IPS-20b (cell line): Measurements from ENCODE around the gene TUBA3C.

Experiments
- H3K27ac ChIP-seq: one replicate; pipeline ENCODE4 v1.5.1; 2013; ENCODE audit warnings: low read length
- H3K27me3 ChIP-seq: 2 replicates; pipeline ENCODE4 v1.6.1; 2013; ENCODE audit warnings: mild to moderate bottlenecking, low read length, inconsistent platforms; ENCODE audit not compliant: insufficient read depth
- H3K36me3 ChIP-seq: 2 replicates; pipeline ENCODE4 v1.6.1; 2013; ENCODE audit warnings: low read depth, mild to moderate bottlenecking, inconsistent platforms, low read length, moderate library complexity; ENCODE audit not compliant: insufficient read depth
- H3K4me1 ChIP-seq: 2 replicates; pipeline ENCODE4 v1.6.1; 2013; ENCODE audit warnings: mild to moderate bottlenecking, control low read depth, inconsistent platforms, low read length, moderate library complexity; ENCODE audit not compliant: insufficient read depth
- H3K4me3 ChIP-seq: 2 replicates; pipeline ENCODE4 v1.5.1; 2013; ENCODE audit warnings: mild to moderate bottlenecking, low read length, inconsistent platforms
- H3K9ac ChIP-seq: 2 replicates; pipeline ENCODE4 v1.6.1; 2013; ENCODE audit warnings: low read depth, mild to moderate bottlenecking, inconsistent platforms, low read length, moderate library complexity
- H3K9me3 ChIP-seq: 2 replicates; pipeline ENCODE4 v1.6.1; 2013; ENCODE audit warnings: mild to moderate bottlenecking, low read depth, low read length, inconsistent platforms; ENCODE audit not compliant: insufficient read depth

Gene TUBA3C

DNA sequence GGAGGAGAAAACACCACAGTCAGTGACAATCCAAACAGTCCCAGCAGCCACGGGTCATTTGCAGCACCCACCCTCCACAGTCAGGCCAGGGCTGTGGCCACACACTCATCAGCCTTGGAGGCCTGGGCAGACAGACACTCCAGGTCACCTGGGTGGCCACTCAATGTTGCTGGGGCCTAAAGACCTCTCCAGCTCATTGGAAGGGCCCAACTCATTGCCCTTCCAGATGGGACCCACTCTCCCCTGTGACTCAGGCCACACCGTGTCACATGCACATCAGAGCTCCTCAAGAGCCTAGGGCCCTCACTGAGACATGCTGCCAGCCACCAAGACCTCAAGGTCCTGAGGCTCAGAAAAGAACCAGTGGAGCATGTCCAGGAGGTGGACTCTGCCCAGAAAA is 22.4 kb downstream of the TUBA3C start:
- Histone ChIP-seq H3K36me3 (no peaks in the 10 kb centered on the region), H3K4me3 (no peak overlapping the region), H3K9ac (no peak overlapping the region), H3K27ac (no peak overlapping the region), H3K4me1 (no peaks in the 10 kb centered on the region), H3K27me3 (no peaks in the 10 kb centered on the region), H3K9me3 (peaks cover 93% of the 10 kb centered on the region)

DNA sequence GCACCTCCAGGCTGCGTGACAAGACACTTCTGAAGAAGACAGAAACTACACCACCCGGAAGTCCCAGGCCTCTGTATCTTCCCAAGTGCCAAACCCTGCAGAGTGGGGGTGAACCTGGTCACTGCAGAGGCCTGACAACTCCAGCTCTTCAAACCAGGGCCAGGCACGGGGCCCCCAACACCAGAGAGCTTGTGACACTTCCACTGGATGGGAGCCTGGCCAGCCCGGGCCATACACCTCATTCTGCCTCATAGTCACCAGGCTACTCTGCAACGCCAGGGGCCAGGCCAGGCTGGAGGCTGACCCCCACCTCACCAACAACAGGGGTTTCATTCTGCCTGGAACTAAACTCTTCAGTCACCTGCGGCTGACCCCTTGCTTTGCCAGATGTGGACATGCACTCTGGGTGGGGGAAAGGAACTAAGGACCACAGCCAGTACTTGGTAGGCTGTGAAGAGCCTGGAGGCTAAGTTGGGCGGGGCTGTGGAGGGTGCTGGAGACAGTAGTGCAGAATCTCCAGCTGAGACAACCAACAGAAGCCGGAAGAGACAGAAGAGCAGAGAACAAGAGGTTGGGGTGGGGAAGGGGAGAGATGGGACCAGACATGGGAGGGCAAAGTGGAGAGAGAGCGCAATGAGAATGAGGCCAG is 23.0 kb downstream of the TUBA3C start:
- no peak overlapping the region for H3K27ac ChIP-seq
- H3K9me3 ChIP-seq, result peaks cover 93% of the 10 kb centered on the region
- no peak overlapping the region for H3K4me3 ChIP-seq
- no peaks in the 10 kb centered on the region for H3K27me3 ChIP-seq
- H3K36me3 ChIP-seq, result no peaks in the 10 kb centered on the region
- H3K9ac ChIP-seq, result no peak overlapping the region
- no peaks in the 10 kb centered on the region for H3K4me1 ChIP-seq

DNA sequence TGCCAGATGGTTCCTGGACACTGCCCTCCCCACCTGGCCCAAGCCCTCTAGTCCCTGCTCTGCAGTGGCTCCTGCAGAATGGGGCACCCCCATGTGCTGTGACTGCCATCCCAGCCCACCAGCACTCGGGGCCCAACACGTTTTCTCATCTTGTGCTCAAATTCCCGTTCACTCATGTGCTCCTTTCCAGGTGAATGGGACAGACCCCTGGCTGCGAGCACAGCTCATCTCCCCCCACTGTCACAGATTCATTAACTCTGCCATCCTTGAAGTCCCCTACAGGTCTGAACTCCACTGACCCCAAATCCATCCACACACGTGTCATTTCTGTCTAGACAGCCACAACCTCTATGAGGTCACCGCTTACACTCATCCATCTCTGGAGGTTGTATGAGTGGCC is 23.6 kb downstream of the TUBA3C start:
- peaks cover 99% of the 10 kb centered on the region for H3K9me3 ChIP-seq
- no peak overlapping the region for H3K27ac ChIP-seq
- no peaks in the 10 kb centered on the region for H3K27me3 ChIP-seq
- H3K9ac ChIP-seq, result no peak overlapping the region
- H3K36me3 ChIP-seq, result no peaks in the 10 kb centered on the region
- no peaks in the 10 kb centered on the region for H3K4me1 ChIP-seq
- H3K4me3 ChIP-seq, result no peak overlapping the region

DNA sequence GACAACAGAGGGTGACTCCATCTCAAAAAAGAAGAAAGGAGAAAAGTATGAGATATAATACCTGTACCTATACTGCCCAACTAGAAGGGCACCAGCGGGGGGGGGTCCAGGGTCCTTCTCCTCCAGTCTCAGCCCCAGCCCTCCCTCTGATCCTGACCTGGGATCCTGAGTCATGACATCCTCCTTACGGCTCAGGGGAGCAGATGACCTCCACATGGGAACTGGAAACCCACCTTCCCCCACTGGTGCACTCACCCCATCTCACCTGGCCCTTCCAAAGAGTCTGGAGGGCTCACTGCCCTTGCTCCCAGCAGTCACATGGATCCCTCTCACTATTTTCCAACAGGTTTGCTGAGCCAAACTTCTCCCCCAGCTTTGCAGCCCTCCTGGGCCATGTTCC is 24.2 kb downstream of the TUBA3C start:
- H3K4me1 ChIP-seq, result no peaks in the 10 kb centered on the region
- H3K27me3 ChIP-seq, result no peaks in the 10 kb centered on the region
- no peak overlapping the region for H3K4me3 ChIP-seq
- H3K36me3 ChIP-seq, result no peaks in the 10 kb centered on the region
- no peak overlapping the region for H3K27ac ChIP-seq
- peaks cover 99% of the 10 kb centered on the region for H3K9me3 ChIP-seq
- H3K9ac ChIP-seq, result no peak overlapping the region

DNA sequence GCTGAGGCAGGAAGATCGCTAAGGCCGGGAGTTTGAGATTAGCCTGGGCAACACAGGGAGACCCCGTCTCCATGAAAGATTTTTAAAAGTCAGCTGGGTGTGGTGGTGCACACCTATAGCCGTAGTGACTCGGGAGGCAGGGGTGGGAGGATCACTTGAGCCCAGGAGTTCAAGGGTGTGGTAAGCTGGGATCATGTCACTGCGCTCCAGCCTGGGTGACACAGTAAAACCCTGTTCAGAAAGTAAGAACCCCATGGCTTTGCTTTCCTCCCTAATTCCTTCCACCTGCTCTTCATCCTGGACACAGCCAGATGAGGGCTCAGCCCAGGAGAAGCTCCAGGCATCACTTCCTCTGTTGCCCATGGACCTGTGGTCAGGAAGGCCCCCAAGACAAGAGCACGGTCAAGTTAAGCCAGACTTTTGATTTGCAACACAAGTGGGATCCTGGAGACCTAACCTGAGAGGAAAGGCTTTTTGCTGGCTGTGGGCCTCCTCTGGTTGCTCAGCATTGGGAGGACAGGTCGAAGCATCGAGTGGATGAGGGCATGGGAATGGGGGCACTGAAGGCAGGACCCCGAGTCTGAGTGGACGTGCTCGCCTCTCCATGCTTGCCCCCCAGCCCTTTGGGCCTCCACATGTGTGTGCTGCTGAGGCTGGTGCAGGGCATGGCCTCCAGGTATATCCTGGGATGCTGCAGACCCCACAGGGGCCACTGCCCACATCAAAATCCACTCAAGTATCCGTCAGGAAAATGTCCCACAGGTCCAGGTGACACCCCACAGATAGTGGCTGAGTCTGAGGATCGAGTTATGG is 25.4 kb downstream of the TUBA3C start:
- Histone ChIP-seq H3K9me3 (peaks cover 99% of the 10 kb centered on the region), H3K9ac (no peak overlapping the region), H3K27me3 (no peaks in the 10 kb centered on the region)

DNA sequence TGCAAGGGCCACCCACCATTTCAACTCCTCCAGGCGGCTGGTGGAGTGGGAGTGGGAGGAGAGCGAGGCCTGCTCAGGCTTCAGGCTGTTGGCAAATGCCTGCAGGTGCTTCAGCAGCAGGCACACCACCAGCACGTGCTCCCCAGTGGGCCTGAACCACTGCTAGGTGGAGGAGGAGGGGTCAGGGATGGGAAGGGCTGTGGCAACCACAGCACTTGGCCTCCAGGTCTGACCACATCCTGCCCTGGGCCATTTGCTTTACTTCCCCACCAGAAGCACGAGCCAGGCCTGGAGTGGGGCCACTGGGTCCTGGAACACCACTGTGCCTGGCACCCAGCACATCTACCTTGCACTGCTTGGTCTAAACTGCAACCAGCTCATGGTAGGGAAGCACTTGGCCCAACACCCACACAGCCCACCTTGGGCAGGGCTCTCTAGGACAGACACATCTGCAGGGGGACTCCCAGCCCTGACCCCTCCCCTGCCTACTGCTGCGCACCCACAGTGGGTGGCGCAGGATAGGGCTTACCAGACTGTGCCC is 26.2 kb downstream of the TUBA3C start:
- no peaks in the 10 kb centered on the region for H3K27me3 ChIP-seq
- peaks cover 99% of the 10 kb centered on the region for H3K9me3 ChIP-seq
- H3K9ac ChIP-seq, result no peak overlapping the region
- H3K27ac ChIP-seq, result no peak overlapping the region
- H3K4me3 ChIP-seq, result no peak overlapping the region
- no peaks in the 10 kb centered on the region for H3K36me3 ChIP-seq
- H3K4me1 ChIP-seq, result no peaks in the 10 kb centered on the region

More for the DNA sequence above, 25.4 kb downstream of the TUBA3C start:
- Histone ChIP-seq H3K4me3 (no peak overlapping the region), H3K36me3 (no peaks in the 10 kb centered on the region), H3K27ac (no peak overlapping the region), H3K4me1 (no peaks in the 10 kb centered on the region)

DNA sequence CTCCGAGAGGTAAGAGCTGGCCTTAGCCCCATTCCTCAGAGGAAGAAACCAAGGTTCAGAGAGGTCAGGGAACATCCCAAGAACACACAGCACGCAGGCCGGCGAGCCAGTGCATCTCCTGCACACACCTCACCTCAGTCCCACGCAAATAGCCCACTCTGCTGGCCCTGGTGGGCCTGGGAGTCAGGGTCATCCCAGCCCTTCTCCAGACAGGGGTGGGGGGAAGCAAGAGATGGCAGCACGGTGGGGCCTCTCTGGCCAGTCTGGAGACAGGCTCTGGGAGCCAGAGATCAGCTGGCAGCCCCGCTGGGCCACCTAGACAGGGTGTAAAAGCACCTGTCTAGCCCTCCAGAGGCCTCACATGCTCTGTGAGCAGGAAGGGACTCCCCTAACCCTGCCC is 26.8 kb downstream of the TUBA3C start:
- peaks cover 99% of the 10 kb centered on the region for H3K9me3 ChIP-seq

DNA sequence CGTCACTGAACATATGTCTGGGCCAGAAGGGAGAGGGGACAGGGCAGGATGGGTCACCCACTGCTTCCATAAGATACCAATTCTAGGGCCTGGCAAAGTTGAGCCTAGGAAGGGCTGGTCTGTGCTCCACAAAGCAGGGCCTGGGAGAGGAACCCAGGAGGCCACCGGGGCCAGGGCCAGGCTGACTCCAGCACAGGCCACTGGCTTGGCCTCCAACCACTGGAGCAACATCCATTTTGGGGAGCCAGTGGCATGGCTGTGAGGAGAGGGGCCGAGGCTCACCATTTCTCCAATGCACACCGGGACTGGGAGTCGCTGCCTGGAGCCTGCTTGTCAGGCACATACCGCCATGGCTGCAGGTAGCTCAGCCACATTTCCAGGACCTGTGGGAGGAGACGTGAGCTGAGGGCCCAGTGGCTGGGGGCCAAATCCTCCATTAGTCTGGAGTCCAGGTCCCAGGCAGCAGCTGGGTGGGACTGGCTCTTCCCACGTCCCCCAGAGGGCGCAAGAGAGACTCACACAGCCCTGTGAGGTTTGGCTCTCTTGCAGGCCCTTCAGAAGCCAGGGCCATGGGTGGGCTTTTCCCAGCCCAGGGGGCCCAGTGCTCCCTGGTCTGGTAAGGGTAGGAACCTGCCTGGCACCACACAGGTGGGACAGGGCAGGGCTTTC is 27.7 kb downstream of the TUBA3C start:
- Histone ChIP-seq H3K9me3 (peaks cover 99% of the 10 kb centered on the region), H3K36me3 (no peaks in the 10 kb centered on the region), H3K9ac (no peak overlapping the region), H3K27ac (no peak overlapping the region), H3K4me3 (no peak overlapping the region), H3K27me3 (no peaks in the 10 kb centered on the region), H3K4me1 (no peaks in the 10 kb centered on the region)

More for the DNA sequence above, 26.8 kb downstream of the TUBA3C start:
- H3K4me1 ChIP-seq, result no peaks in the 10 kb centered on the region
- no peaks in the 10 kb centered on the region for H3K36me3 ChIP-seq
- no peaks in the 10 kb centered on the region for H3K27me3 ChIP-seq
- H3K27ac ChIP-seq, result no peak overlapping the region
- no peak overlapping the region for H3K9ac ChIP-seq
- H3K4me3 ChIP-seq, result no peak overlapping the region

DNA sequence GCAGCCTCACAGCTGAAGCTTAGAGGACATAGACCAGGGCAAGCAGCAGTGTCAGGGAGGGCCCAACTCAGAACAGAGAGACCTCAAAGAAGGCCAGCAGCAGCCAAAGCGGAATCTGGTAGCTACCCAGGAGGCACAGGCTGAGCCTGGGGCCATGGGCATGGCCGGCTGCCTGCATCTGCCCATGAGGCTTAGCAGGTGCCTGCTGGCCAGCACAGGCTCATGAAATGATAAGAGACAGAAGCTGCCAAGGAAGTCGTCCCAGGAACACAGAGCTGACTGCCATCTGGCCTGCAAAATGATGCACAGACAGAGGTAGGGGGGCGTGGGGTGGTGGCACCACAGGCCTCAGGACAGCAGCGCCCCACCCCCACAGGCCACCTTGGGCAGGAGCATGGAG is 29.2 kb downstream of the TUBA3C start:
- Histone ChIP-seq H3K36me3 (no peaks in the 10 kb centered on the region), H3K4me1 (no peaks in the 10 kb centered on the region), H3K9ac (no peak overlapping the region), H3K4me3 (no peak overlapping the region), H3K9me3 (peaks cover 99% of the 10 kb centered on the region), H3K27ac (no peak overlapping the region), H3K27me3 (no peaks in the 10 kb centered on the region)

DNA sequence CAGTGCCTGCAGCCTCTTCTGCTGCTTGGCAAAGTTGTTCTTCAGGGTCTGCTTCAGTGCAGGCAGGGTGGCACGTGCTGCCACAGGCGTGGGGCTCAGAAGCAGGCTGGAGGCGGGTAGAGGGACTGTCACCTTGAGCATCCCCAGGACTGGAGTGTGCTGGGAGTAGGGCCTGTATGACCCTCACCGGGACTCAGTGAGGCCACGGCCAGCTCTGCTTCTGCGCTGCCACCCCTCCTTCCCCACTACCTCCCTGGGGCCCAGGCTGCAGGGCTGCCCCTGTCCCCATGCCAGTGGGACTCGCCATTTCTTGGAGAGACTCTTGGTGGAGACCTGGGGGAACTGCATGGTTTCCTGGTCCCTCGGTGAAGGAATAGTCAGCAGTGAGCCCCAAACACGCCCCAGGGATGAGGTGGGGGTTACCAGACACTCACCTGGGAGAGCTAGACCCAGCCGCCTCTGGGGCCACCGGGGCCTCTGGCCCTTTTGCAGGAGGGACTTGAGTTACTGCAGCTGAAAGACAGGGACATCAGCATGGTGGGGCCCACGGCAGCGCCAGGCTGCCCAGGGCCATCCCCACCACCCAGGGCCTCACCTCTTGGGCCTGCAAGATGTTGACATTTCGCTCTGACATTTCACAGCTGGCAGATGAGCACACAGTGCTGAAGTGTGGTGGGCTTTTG is 29.9 kb downstream of the TUBA3C start:
- Histone ChIP-seq H3K36me3 (no peaks in the 10 kb centered on the region), H3K9ac (no peak overlapping the region), H3K4me1 (no peaks in the 10 kb centered on the region), H3K4me3 (no peak overlapping the region), H3K27ac (no peak overlapping the region), H3K27me3 (no peaks in the 10 kb centered on the region), H3K9me3 (peaks cover 100% of the 10 kb centered on the region)

DNA sequence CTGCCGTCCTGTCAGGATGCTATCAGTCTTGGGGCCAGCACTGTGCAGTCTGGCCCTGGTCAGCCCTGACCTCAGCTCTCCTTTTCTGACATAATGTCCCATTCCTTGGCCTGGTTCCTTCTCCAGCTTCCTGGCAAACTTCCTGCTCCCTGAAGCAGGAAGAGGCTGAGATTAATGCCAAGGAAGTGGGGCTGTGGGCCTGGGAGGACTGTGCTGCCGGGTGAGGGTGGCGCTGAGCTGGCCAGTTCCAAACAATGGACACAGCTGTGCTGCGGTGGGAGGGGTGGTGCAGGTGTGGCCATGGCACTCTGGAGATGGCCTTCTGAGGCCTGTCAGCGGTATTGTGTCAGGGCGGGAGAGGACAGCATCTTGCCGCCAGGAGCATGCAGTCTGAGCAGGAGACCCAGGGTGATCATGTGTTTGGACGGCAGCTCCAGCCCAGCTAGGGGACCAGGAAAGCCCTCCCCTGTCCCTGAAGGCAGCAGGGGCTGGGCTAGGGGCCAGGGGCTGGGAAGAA is 30.9 kb downstream of the TUBA3C start:
- Histone ChIP-seq H3K9me3 (peaks cover 100% of the 10 kb centered on the region), H3K36me3 (no peaks in the 10 kb centered on the region), H3K4me1 (no peaks in the 10 kb centered on the region), H3K27me3 (no peaks in the 10 kb centered on the region), H3K9ac (no peak overlapping the region), H3K4me3 (no peak overlapping the region), H3K27ac (no peak overlapping the region)
